Upper lobe of left lung (tissue), 4 donors: ENCODE results near the gene JOSD1.

Experiments
- POLR2A ChIP-seq, 4 donors: fragments of 450-650 bp; IDR thresholded peaks; one replicate each; pipeline ENCODE4 v1.5.1; 2016 to 2017; ENCODE audit warnings: antibody characterized with exemption in 4 of 4, mild to moderate bottlenecking in 2 of 4
- TF ChIP-seq, protein P1 (sequence below), 6 experiments: fragments of 450-650 bp in 4 of 6; fragments of 200-600 bp in 2 of 6; sonication (generic) in 2 of 6; IDR thresholded peaks; one replicate each; pipeline ENCODE4 v1.5.1; 2016 to 2019; ENCODE audit warnings: antibody characterized with exemption in 6 of 6

DNA sequence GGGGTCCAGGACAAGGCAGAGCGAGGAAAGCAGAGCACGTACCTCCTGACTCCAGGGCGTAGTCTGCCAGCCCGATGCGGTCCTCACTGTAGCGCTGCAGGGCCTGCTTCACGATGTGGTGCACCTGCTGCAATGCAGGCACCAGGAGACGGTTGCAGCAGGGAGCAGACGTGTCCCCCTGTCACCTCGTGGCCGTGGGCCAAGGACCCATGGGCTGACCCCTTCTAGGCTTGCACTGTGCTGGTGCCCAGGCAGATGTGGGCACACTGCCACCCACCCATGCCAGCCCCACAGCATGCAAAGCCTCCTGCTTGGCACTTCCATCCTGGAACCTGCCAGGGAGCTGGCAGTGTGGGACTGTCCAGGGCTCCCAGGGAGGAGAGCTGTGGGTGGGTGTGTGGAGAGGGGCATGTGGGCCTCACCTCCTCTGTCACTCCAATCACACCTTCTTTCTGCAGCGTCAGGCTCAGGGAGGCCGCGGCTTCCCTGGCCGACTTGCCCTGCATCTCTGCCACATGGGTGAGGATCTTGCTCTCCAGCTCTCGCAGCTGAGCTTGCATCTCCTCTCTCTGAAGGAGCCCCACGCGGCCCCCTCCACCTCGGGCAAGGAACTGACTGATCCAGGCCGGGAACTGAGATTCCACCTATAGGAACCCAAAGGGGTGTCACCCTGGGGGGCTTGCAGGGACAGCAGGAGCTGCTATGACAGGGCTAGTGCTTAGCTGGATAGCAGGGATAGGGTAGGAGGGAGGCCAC is 38.7 kb upstream of the JOSD1 start:
- TF ChIP-seq POLR2A (IDR thresholded peaks at IDR 0.05): no peak
- TF ChIP-seq, protein P1, sequence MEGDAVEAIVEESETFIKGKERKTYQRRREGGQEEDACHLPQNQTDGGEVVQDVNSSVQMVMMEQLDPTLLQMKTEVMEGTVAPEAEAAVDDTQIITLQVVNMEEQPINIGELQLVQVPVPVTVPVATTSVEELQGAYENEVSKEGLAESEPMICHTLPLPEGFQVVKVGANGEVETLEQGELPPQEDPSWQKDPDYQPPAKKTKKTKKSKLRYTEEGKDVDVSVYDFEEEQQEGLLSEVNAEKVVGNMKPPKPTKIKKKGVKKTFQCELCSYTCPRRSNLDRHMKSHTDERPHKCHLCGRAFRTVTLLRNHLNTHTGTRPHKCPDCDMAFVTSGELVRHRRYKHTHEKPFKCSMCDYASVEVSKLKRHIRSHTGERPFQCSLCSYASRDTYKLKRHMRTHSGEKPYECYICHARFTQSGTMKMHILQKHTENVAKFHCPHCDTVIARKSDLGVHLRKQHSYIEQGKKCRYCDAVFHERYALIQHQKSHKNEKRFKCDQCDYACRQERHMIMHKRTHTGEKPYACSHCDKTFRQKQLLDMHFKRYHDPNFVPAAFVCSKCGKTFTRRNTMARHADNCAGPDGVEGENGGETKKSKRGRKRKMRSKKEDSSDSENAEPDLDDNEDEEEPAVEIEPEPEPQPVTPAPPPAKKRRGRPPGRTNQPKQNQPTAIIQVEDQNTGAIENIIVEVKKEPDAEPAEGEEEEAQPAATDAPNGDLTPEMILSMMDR (IDR thresholded peaks at IDR 0.05): no peak
